Transverse colon (tissue), 4 donors: ENCODE data around the gene KRTAP10-1. TPM values are rescaled to one million over a fixed set of nuclear protein-coding genes. Genes with fewer than 3 reads are reported as not detected.

Experiments
- DNase-seq: peaks from one replicate; pipeline ENCODE4 v3.0.0-alpha.2; 2019
- H3K27ac ChIP-seq, 4 donors: fragments of 200-600 bp; sonication (generic); 2 replicates each; pipeline ENCODE4 v1.5.1; 2016 to 2018; ENCODE audit warnings: inconsistent platforms in 4 of 4
- H3K27me3 ChIP-seq: fragments of 200-600 bp; sonication (generic); 2 replicates; pipeline ENCODE4 v1.5.1; 2017; ENCODE audit warnings: inconsistent platforms
- H3K36me3 ChIP-seq, 4 donors: fragments of 200-600 bp; sonication (generic); 2 replicates each; pipeline ENCODE4 v1.5.1; 2017 to 2019; ENCODE audit warnings: inconsistent platforms in 4 of 4
- H3K4me1 ChIP-seq, 4 donors: fragments of 200-600 bp; sonication (generic); 2 replicates each; pipeline ENCODE4 v1.5.1; 2017 to 2020; ENCODE audit warnings: inconsistent platforms in 4 of 4
- H3K4me3 ChIP-seq, 4 donors: fragments of 200-600 bp; sonication (generic); 1 replicate in 1 of 4; 2 replicates in 3 of 4; pipeline versions ENCODE4 v1.5.1 to v1.6.1; 2017 to 2019; ENCODE audit warnings: inconsistent platforms in 4 of 4
- H3K9me3 ChIP-seq, 2 donors: fragments of 200-600 bp; sonication (generic); 2 replicates each; pipeline ENCODE4 v1.5.1; 2017 to 2019; ENCODE audit warnings: inconsistent platforms in 2 of 2
- EP300 ChIP-seq: sonication (generic); formaldehyde crosslinking; IDR thresholded peaks from one replicate; pipeline ENCODE4 v1.6.1; 2017; ENCODE audit warnings: antibody characterized with exemption, low read depth
- POLR2A ChIP-seq: fragments of 450-650 bp; IDR thresholded peaks from one replicate; pipeline ENCODE4 v1.6.1; 2016; ENCODE audit warnings: antibody characterized with exemption, mild to moderate bottlenecking, moderate library complexity
- POLR2AphosphoS5 ChIP-seq, 3 donors: sonication (generic); formaldehyde crosslinking; IDR thresholded peaks; one replicate each; pipeline ENCODE4 v1.6.1; 2016; ENCODE audit warnings: antibody characterized with exemption in 3 of 3
- whole genome bisulfite sequencing, 2 donors: methylation state at CpG; one replicate each; pipeline ENCODE4 v1.1.5; 2018; ENCODE audit warnings: low coverage in 1 of 2; 5-methylcytosine and 5-hydroxymethylcytosine counted together
- in situ Hi-C, 4 donors: fragments of 200-750 bp; cut with MboI; loops; one replicate each; pipeline versions ENCODE4 v1.15.0 to v1.15.1; 2017; ENCODE audit warnings: low sequenced_read_pairs in 3 of 4, low pct_ligation_motif_present in 1 of 4, low pct_unique_long_range_greater_than_20kb in 1 of 4
- intact Hi-C: fragments of 100-400 bp; cut with DNase I; formaldehyde crosslinking; loops from one replicate; pipeline ENCODE4 v1.15.1; 2023; ENCODE audit warnings: low total_unique reads
- total RNA-seq, 4 donors: library from RNA; depleted of rRNA; stranded (reverse); fragments of >200 nt; gene quantifications; one replicate each; pipeline ENCODE4 v1.1.0, GENCODE V29; 2016
- TF ChIP-seq, protein P1 (sequence below), 5 experiments: fragments of 200-600 bp in 3 of 5; fragments of 450-650 bp in 2 of 5; sonication (generic) in 3 of 5; IDR thresholded peaks; 1 replicate in 2 of 5; 2 replicates in 3 of 5; pipeline ENCODE4 v1.5.1; 2016 to 2017; ENCODE audit warnings: antibody characterized with exemption in 5 of 5, inconsistent platforms in 3 of 5, mild to moderate bottlenecking in 2 of 5, moderate library complexity in 1 of 5

The KRTAP10-1 gene
- total RNA-seq, 4 donors from 2014 or later: not detected

DNA sequence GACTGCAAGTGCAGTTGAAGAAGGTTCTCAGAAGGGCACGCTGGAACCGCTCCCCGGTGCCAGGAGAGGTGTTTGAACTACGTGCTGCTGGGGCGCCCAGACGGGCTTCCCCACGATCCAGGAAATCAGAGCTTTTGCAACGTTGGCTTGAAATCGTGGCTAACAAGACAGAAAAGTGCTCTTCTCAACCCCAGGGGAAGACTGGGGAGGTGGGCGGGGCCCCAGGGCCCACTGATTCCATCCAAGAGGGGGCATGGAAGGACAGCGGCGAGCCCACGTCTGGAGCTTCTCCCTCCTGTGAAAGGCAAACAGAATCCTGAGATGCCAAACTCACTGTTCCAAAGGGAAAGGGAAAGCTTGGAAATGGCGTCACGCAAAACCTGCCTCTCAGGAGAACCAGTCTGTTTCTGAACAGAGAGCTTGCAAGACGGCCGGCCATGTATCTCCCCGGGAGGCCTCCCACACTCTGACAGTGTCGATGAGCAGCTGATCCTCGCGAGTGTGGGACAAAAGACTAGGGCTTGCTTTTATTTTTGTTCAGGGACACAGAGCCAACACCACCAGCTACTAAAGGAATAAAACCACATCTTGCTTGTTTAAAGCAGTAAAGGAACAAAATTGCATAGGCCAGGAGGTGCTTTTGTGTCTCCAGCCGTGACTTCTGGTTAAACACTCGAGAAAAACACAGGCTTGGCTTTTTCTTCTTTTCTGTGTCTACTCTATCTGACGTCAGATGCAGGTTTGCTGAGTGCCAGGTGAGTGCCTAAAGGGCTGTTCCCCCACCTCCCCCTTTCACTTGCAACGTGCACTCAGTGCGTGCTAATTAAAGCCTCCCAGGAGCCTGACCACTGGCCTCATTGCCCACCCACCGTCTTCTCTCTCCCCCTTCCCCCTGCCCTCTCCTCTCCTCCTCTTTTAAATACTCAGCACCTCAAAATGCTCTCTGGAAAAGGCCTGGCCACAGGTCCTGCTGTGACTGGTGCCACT lies 43.1 kb downstream of the KRTAP10-1 start:
- in situ Hi-C loops: no loop called here
- H3K36me3 ChIP-seq: no peaks in the 10 kb centered on the region
- H3K9me3 ChIP-seq: peaks cover 5 to 7% of the 10 kb centered on the region in 2 donors
- peaks cover 0 to 10% (median 0%) of the 10 kb centered on the region in 4 donors for H3K4me1 ChIP-seq
- intact Hi-C loops: no loop called here
- no peak for DNase-seq
- peaks cover 25% of the 10 kb centered on the region for H3K27me3 ChIP-seq
- TF ChIP-seq, protein P1, sequence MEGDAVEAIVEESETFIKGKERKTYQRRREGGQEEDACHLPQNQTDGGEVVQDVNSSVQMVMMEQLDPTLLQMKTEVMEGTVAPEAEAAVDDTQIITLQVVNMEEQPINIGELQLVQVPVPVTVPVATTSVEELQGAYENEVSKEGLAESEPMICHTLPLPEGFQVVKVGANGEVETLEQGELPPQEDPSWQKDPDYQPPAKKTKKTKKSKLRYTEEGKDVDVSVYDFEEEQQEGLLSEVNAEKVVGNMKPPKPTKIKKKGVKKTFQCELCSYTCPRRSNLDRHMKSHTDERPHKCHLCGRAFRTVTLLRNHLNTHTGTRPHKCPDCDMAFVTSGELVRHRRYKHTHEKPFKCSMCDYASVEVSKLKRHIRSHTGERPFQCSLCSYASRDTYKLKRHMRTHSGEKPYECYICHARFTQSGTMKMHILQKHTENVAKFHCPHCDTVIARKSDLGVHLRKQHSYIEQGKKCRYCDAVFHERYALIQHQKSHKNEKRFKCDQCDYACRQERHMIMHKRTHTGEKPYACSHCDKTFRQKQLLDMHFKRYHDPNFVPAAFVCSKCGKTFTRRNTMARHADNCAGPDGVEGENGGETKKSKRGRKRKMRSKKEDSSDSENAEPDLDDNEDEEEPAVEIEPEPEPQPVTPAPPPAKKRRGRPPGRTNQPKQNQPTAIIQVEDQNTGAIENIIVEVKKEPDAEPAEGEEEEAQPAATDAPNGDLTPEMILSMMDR (IDR thresholded peaks at IDR 0.05): no peak
- no peak for TF ChIP-seq EP300
- TF ChIP-seq POLR2AphosphoS5 (IDR thresholded peaks at IDR 0.05): no peak
- TF ChIP-seq POLR2A: no peak
- H3K4me3 ChIP-seq: no peak overlapping the region
- 59 to 68% methylated on average over 9 to 27 of the region's 27 CpGs for WGBS, 2 donors
- H3K27ac ChIP-seq: no peak overlapping the region

DNA sequence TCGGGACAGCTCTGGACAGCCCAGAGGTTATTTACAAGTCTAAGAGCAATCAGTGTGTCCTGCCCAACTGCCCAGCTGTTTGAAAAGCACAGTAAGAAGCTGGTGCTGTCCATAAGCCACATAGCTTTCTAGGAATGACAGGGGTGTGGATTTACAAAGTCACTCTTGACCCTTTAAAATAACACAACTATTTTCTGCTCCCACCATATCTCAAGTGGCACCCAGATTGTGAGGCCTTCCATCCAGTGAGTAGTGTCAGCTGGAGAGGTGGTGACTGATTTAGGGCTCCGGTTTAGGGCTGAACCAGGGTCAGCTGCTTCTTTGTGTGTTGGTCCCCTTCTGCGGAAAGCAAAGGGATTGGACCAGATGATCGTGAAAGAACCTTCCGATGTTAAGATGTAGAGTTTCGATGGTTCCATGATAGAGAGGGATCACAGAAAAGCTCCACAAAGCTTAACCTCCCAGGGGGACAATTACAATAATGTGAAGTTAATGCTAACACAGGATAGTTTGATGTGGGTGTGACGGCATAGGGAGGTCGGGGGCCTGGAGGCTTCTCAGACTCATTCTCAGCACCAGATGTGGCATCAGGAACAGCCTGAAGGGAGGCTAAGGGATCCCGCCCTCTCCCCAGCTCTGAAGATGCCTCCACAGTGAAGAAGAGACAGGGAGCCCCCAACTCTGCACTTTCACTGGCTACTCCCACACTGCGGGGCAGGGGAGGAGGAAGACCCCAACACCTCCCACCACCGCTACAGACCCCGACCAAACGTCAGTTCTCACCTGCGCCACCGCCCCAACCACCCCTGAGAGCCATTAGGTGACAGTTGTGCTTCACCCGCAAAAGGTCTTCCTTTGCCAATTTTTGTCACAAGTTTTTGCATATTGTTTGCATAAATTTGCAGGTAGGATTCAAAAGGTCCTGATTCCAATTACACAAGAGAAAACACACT lies 44.1 kb downstream of the KRTAP10-1 start:
- intact Hi-C loops (no loop called here), in situ Hi-C loops (no loop called here)
- WGBS, 2 donors: 87% methylated on average over 16 of the region's 16 CpGs; no CpG with 5 or more reads in 1 of the 2 donors
- no peak for DNase-seq
- Histone ChIP-seq H3K27ac (no peak overlapping the region), H3K4me1 (peaks cover 0 to 10% (median 0%) of the 10 kb centered on the region in 4 donors), H3K4me3 (no peak overlapping the region), H3K36me3 (no peaks in the 10 kb centered on the region), H3K9me3 (peaks cover 5 to 7% of the 10 kb centered on the region in 2 donors), H3K27me3 (peaks cover 25% of the 10 kb centered on the region)
- TF ChIP-seq, protein P1 (IDR thresholded peaks at IDR 0.05): no peak
- TF ChIP-seq EP300 (no peak), POLR2AphosphoS5 (IDR thresholded peaks at IDR 0.05) (no peak), POLR2A (no peak)

DNA sequence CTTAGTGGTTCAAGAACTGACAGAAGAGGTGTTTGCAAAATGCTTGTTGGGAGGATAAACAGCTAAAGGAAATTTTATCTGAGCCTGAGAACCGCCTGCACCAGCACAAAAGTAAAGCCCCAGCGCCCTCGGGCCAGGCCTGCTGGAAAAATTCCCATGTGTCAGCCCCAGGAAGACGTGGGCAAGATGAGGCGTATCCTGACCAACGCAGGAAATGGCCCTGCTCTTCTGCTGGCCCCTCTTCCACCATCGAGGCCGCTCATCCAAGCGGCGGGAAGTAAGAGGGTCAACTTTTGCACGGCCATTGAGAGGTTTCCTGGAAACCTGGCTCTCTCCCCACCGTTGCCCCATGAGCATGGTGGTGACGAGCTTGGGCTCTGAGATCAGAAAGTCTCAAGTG lies 45.0 kb downstream of the KRTAP10-1 start:
- peaks cover 0 to 10% (median 0%) of the 10 kb centered on the region in 4 donors for H3K4me1 ChIP-seq
- 80 to 87% methylated on average over 1 to 13 of the region's 13 CpGs for WGBS, 2 donors
- H3K27ac ChIP-seq: no peak overlapping the region
- H3K9me3 ChIP-seq: peaks cover 5 to 7% of the 10 kb centered on the region in 2 donors
- DNase-seq: no peak
- H3K36me3 ChIP-seq: no peaks in the 10 kb centered on the region
- intact Hi-C loops (no loop called here), in situ Hi-C loops (no loop called here)
- peaks cover 18% of the 10 kb centered on the region for H3K27me3 ChIP-seq
- TF ChIP-seq EP300: no peak
- TF ChIP-seq, protein P1 (IDR thresholded peaks at IDR 0.05): no peak
- no peak for TF ChIP-seq POLR2AphosphoS5 (IDR thresholded peaks at IDR 0.05)
- no peak for TF ChIP-seq POLR2A
- H3K4me3 ChIP-seq: no peak overlapping the region

DNA sequence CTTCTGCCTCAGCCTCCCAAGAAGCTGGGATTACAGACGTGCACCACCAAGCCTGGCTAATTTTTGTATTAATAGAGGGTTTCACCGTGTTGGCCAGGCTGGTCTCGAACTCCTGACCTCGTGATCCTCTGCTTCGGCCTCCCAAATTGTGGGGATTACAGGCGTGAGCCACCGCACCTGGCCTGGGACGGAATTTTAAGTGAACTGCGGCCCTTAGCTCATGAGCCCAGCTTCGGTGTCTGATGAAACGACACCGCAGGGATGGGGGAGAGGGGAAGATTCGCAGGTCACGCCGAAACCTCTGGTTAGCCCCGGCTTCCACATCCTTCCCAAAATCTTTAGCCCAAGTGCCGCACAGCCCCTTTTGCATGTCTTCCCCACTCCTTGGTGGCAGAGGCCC lies 45.6 kb downstream of the KRTAP10-1 start:
- intact Hi-C loops: no loop called here
- no peak overlapping the region for H3K4me3 ChIP-seq
- H3K4me1 ChIP-seq: peaks cover 0 to 10% (median 0%) of the 10 kb centered on the region in 4 donors
- TF ChIP-seq, protein P1 (IDR thresholded peaks at IDR 0.05): no peak
- TF ChIP-seq EP300 (no peak), POLR2A (no peak), POLR2AphosphoS5 (IDR thresholded peaks at IDR 0.05) (no peak)
- peaks cover 5 to 7% of the 10 kb centered on the region in 2 donors for H3K9me3 ChIP-seq
- 93 to 95% methylated on average over 14 to 15 of the region's 17 CpGs for WGBS, 2 donors
- no peak for DNase-seq
- H3K36me3 ChIP-seq: no peaks in the 10 kb centered on the region
- H3K27ac ChIP-seq: no peak overlapping the region
- in situ Hi-C loops: no loop called here
- H3K27me3 ChIP-seq: peaks cover 14% of the 10 kb centered on the region
